GM15510 (cell line): Measurements from ENCODE around the gene EEFSEC.

Experiments used
- POLR2A ChIP-seq: IDR thresholded peaks from 3 replicates; pipeline ENCODE4 v1.6.1; 2011; ENCODE audit warnings: borderline replicate concordance; ENCODE audit not compliant: insufficient read length; ENCODE audit errors: extremely low read depth

The EEFSEC gene

DNA sequence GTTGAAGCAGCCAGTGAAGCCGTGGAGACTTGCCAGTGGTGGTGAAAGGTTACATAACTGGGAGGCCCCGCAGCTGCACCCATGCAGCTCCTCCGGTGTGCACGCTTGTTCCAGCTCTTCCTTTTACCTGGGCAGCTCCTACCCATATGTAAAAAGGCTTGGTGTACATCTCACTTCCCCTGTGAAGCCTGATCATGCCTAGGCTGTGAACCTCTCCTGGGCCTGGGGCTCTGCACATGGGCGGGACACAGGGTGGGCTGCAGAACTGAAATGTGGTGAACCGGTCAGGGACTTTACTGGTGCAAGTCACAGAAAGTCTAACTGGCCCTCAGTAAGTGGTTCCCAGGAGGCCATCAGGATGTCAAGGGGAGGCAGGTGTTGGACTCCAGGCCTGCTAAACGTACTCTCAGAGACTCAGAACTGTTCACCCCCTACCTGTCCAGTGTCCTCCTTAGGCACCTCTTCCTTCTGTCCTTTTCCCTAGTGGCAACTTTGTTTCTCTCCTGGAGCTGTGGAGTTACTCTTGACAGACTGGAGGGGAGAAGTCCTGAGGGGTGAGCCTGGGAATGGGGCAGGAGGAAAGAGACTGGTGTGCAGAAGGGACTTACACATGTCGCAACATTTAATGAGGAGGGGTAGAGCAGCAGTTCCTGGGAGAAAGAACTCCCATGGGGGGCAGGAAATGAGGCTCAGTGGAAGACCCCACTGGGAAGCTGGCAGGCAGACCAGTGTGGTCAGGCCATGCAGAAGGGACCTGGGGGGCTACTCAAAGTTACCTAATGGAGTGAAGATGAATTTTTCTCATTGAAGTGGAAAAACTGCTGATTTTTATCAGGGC lies 148.1 kb downstream of the EEFSEC start:
- TF ChIP-seq POLR2A: no peak

GRCh38 chr3:128306481-128306880 lies 153.2 kb downstream of the EEFSEC start:
- no peak for TF ChIP-seq POLR2A

DNA sequence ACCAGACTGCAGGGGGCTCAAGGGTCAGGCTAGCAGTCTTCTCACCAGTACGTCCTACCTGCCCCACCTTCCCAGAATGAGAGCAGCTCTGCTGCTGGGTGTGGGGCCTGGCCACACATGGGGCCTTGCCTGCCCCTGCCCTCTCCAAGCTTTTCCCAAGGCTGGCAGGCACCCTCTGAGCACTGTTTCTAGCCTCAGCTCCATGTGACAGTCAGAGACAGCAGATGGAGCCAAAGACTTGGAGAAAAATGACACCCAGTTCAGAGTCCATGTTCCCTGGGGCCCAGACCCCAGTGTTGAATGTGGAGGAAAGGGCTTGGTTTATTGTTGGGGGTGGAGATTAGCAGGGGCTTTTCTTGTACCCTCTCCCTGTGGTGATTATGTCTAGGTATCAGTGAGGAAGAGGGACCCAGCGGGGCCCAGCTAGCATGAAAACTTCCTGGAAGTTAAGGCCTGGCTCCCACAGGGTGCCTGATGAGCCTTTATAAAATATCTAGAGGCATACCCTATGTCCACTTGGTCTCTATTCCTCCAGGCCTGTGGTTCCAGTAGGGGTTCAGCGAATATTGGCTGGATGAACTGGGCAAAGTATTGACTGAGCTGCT lies 153.8 kb downstream of the EEFSEC start:
- TF ChIP-seq POLR2A: no peak

GRCh38 chr3:128307781-128308469 lies 154.6 kb downstream of the EEFSEC start:
- TF ChIP-seq POLR2A: no peak

DNA sequence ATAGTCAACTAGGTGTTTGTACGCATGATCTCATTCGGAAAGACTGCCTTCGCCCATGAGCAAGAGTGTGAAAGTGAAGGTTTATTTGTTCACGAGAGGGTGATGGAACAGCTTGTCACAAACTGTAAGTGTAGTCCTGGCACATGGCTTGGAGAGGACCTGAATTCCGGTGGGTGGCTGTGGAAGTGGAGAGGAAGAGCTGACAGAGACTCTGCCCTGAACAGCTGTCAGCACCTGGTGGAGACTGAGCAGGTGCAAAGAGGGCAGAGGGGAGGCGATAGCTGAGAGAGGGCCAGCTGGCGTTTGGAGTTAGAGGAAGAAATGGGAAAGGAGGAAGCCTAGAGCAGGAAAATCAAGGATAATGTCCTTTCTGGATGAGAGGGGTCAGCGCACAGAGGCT lies 155.7 kb downstream of the EEFSEC start:
- TF ChIP-seq POLR2A: no peak

- no peak for TF ChIP-seq POLR2A
Observed at GRCh38 chr3:128310286-128311058, 157.2 kb downstream of the EEFSEC start.

GRCh38 chr3:128311441-128311844 lies 158.2 kb downstream of the EEFSEC start:
- TF ChIP-seq POLR2A: no peak

DNA sequence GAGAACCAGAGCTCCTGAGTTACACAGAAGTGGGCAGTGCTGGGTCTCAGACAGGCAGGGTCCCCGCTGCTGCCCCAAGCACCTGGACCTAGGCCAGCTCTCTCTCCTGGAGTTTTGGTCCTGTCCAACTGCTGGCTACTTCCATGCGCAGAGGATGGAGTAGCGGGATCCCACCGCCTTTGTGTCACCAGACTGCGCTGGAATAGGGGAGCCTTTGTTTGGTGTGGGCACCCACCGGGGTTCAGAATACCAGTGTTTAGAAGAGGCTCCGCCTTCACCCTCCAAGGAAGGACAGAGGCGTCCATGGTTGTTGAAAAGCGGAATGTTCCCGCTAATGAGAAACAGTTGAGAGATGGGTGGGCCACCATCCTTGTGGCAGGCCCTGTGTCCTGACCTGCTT lies 159.0 kb downstream of the EEFSEC start:
- no peak for TF ChIP-seq POLR2A

GRCh38 chr3:128313071-128313725 lies 159.9 kb downstream of the EEFSEC start:
- no peak for TF ChIP-seq POLR2A

DNA sequence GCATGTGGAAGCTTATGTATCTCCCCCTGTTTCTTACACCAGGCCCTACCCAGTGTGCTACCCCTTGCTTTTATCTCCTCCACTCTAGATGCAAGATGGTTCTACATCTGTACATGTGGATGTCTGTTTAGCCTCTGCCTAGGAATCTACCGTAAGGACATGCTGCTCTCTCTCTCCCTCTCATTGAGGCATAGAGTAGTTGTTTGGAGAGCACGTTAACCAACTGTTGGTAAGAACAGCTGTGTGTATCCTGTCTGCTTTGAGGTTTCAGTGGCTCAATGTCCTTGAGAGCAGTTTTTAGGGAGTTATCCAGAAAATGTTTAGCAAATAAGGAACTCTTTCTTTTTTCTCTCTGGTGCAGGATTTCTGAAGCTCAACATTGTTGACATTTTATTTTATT lies 160.7 kb downstream of the EEFSEC start:
- no peak for TF ChIP-seq POLR2A

DNA sequence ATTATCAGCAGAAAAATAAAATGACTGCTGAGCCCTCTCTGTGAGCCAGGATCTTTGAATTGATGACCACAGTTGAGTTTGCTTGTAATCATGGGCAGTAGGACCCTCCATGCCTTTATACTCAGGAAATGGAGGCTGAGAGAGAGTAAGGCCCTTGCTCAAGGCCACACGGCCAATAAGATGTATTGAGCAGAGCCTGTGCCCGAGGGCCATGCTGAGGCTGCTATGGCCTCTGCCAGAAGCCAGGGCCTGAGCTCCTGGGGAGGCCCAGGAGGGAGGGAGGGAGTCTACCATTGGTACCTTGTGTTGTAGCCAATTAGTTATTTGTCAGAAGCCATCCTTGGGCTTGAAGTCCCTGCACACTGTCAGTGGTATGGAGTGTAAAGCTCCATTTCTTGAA lies 162.0 kb downstream of the EEFSEC start:
- TF ChIP-seq POLR2A: no peak

DNA sequence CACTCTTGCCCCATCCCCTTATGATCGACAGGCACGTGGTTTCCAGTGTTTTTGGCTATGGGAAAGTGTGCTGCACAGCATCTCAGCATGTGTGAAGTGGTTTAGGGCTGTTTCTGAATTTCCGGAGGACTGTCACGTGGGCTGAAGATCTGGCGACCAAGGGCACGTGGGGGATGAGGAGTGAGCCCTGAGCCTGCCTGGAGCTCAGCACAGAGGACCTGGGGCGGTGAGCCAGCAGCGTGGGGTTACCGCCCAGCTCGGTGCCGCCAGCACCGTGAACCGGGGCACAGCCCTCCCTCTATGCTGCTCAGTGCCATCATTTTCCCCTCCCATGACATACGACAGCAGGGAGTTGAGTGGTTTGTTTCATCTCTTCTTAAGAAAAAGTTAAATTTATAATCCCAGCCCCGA lies 163.2 kb downstream of the EEFSEC start:
- TF ChIP-seq POLR2A: no peak

DNA sequence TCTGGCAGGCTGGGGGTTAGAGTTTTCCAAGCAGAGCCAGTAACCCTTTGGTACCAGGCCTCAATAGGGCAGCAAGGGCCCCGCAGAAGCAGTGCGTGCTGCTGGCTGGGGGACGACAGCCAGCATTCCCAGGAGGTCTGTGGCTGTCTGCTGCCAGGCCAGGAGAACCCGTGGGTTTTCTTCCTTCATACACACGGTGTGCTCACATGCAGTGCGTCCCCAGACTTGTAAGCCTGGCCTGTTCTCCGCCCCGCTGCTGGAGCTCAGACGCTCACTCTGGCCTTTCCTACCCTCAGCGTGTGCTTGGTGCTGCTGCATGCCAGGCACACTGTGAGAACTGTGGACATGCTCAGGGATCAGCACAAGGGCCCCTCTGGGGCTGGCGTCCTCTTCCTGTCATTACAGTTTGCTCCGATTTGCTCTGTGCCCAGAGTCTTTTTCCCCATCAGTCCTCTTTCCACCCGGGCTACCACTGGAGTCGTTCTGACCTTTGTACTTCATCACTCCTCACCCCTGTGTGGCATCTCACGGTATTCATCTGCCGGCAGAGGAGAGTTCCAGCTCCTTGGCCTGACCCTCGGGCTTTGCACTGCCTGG lies 163.9 kb downstream of the EEFSEC start:
- TF ChIP-seq POLR2A: no peak

DNA sequence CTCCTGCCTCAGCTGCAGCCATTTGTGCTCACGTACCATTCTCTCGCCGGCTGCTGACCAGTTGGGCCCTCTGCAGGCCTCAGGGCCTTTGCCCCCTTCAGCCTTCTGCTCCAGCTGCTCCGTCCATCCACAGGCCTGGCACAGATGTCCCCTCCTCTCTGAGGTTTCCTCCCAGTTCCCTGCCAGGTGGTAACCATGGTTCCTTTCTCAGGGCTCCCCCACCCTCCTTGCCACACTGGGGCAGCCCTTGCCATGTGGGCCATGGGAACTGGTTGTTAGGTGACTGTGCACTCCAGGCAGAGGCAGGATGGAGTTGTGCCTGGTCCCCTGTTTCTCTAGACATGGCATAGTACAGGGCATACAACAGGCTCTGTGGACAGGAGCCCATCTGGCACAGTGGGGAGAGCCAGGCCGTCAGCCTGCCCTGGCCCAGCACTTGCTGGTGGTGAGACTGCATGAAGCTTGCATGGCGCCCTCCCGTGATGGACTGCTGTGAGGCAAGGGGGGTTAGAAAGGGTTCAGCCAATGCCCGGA lies 164.5 kb downstream of the EEFSEC start:
- no peak for TF ChIP-seq POLR2A
